Aorta (tissue), 5 donors: ENCODE data around the gene NES. TPM values are rescaled to one million over a fixed set of nuclear protein-coding genes. Genes with fewer than 3 reads are reported as not detected.
A peak's percentile ranks its signal among the peaks of the same experiment; 100 is the strongest.

Experiments used
- ATAC-seq: fragments of 200-7000 bp; cut with Tn5 transposase; one replicate; pipeline ENCODE4 v1.9.1; 2022; ENCODE audit warnings: moderate library complexity; ENCODE audit not compliant: low FRiP score
- DNase-seq, 2 donors: peaks; one replicate each; pipeline ENCODE4 v3.0.0-alpha.2; 2020
- H3K27ac ChIP-seq, 2 donors: one replicate each; pipeline ENCODE4 v1.5.1; 2013; ENCODE audit warnings: low read length in 2 of 2, mild to moderate bottlenecking in 2 of 2, moderate library complexity in 2 of 2, control low read depth in 1 of 2, inconsistent platforms in 1 of 2, low read depth in 1 of 2
- H3K27me3 ChIP-seq, 2 donors: one replicate each; pipeline ENCODE4 v1.6.1; 2013; ENCODE audit warnings: control low read depth in 1 of 2, low read length in 1 of 2, mild to moderate bottlenecking in 1 of 2, moderate library complexity in 1 of 2; ENCODE audit not compliant: insufficient read depth in 2 of 2, control insufficient read depth in 1 of 2
- H3K36me3 ChIP-seq, 2 donors: one replicate each; pipeline ENCODE4 v1.6.1; 2013; ENCODE audit warnings: control low read depth in 1 of 2, low read length in 1 of 2, mild to moderate bottlenecking in 1 of 2; ENCODE audit not compliant: insufficient read depth in 2 of 2, control insufficient read depth in 1 of 2
- H3K4me1 ChIP-seq, 2 donors: one replicate each; pipeline ENCODE4 v1.6.1; 2013; ENCODE audit warnings: low read length in 2 of 2, control low read depth in 1 of 2, mild to moderate bottlenecking in 1 of 2, moderate library complexity in 1 of 2; ENCODE audit not compliant: insufficient read depth in 2 of 2, control insufficient read depth in 1 of 2
- H3K4me3 ChIP-seq, 2 donors: one replicate each; pipeline ENCODE4 v1.5.1; 2013; ENCODE audit warnings: low read length in 2 of 2, control low read depth in 1 of 2, mild to moderate bottlenecking in 1 of 2
- H3K9me3 ChIP-seq: one replicate; pipeline ENCODE4 v1.6.1; 2013; ENCODE audit warnings: mild to moderate bottlenecking, low read length; ENCODE audit not compliant: control insufficient read depth
- WGBS, 2 donors: extraction: QIAGEN DNeasy Blood & Tissue Kit; methylation state at CpG; one replicate each; pipeline ENCODE4 v1.1.7; 2013; 5-methylcytosine and 5-hydroxymethylcytosine counted together
- intact Hi-C, 2 donors: fragments of 100-400 bp; cut with DNase I; formaldehyde crosslinking; loops; one replicate each; pipeline versions ENCODE4 v1.14.2 to v1.15.0; 2022
- polyA plus RNA-seq, 2 donors: library from polyadenylated mRNA; stranded (reverse); fragments of 200-250 nt; gene quantifications; one replicate each; pipeline ENCODE4 v1.2.3, GENCODE V29; 2013
- total RNA-seq, 2 donors: library from RNA; stranded (reverse); fragmentation: NEBNext Ultra II Directional; extraction: Animal tissue kit (Norgen Biotek cat#: 25700); gene quantifications; one replicate each; pipeline ENCODE4 v1.2.1, GENCODE V29; 2021
- donor health status: healthy with polysubstance abuse.
- donor health status: Bipolar disorder and iron deficiency.
- donor health status: DM: no; HTN: no; CAD: no.
- donor health status: DM: no; HTN: no; CAD: no.
- donor health status: DM: yes; HTN: yes; CAD: no.

Gene NES
- total and polyA plus RNA-seq, 4 donors: 5.5 to 57.2 (median 28.0) TPM

- H3K9me3 ChIP-seq: no peaks in the 10 kb centered on the region
- no peak overlapping the region for H3K4me3 ChIP-seq
- intact Hi-C loops: no loop called here
- H3K27ac ChIP-seq: peak overlapping the region in 1 of 2 donors; percentile 52
- H3K4me1 ChIP-seq: peaks cover 0 to 2% of the 10 kb centered on the region in 2 donors
- H3K27me3 ChIP-seq: no peaks in the 10 kb centered on the region
- no peak for DNase-seq
- ATAC-seq: no peak
- 47 to 50% methylated on average over 5 of the region's 5 CpGs for WGBS, 2 donors
- H3K36me3 ChIP-seq: no peaks in the 10 kb centered on the region
Measured at GRCh38 chr1:156662800-156663055, 14.5 kb downstream of the NES start.

GRCh38 chr1:156662005-156662799, 15.0 kb downstream of the NES start:
- ATAC-seq: no peak

GRCh38 chr1:156660752-156661112, 16.5 kb downstream of the NES start:
- Histone ChIP-seq H3K4me3 (no peak overlapping the region), H3K4me1 (peaks cover 0 to 2% of the 10 kb centered on the region in 2 donors), H3K36me3 (no peaks in the 10 kb centered on the region), H3K27me3 (no peaks in the 10 kb centered on the region), H3K9me3 (no peaks in the 10 kb centered on the region), H3K27ac (peak overlapping the region in 1 of 2 donors; percentile 65)
- ATAC-seq (no peak), DNase-seq (no peak)
- WGBS, 2 donors: 84 to 92% methylated on average over 2 of the region's 2 CpGs
- intact Hi-C loops: loop anchor here in 1 of 2 donors (1.0 kb wide), 1 partner anchor 18 kb away; no protein-coding TSS in a partner anchor

More at GRCh38 chr1:156662005-156662799, 15.0 kb downstream of the NES start:
- Histone ChIP-seq H3K27ac (peak overlapping the region; percentile 6 to 52), H3K4me1 (peaks cover 0 to 2% of the 10 kb centered on the region in 2 donors), H3K27me3 (no peaks in the 10 kb centered on the region), H3K36me3 (no peaks in the 10 kb centered on the region), H3K9me3 (no peaks in the 10 kb centered on the region), H3K4me3 (no peak overlapping the region)
- intact Hi-C loops: no loop called here
- no peak for DNase-seq
- 58 to 63% methylated on average over 12 of the region's 12 CpGs for WGBS, 2 donors

GRCh38 chr1:156659988-156660751, 17.0 kb downstream of the NES start:
- 5 to 8% methylated on average over 34 to 38 of the region's 38 CpGs for WGBS, 2 donors
- Histone ChIP-seq H3K4me3 (no peak overlapping the region), H3K9me3 (no peaks in the 10 kb centered on the region), H3K27me3 (no peaks in the 10 kb centered on the region), H3K36me3 (no peaks in the 10 kb centered on the region), H3K4me1 (peaks cover 0 to 1% of the 10 kb centered on the region in 2 donors), H3K27ac (peak overlapping the region in 1 of 2 donors; percentile 73)
- ATAC-seq: peak; percentile 95
- intact Hi-C loops: loop anchor here (1.0 to 5.0 kb wide), 5 partner anchors 17 to 78 kb away; partner anchors contain the start of gene NES (in 1 of the 2)
- peak; percentile 97 to 100 for DNase-seq

GRCh38 chr1:156659661-156659987, 17.6 kb downstream of the NES start:
- H3K9me3 ChIP-seq: no peaks in the 10 kb centered on the region
- peak overlapping the region in 1 of 2 donors; percentile 73 for H3K27ac ChIP-seq
- intact Hi-C loops: loop anchor here (1.0 to 5.0 kb wide), 4 partner anchors 18 to 77 kb away; partner anchors contain the start of gene NES (in 1 of the 2)
- ATAC-seq (no peak), DNase-seq (no peak)
- WGBS, 2 donors: 11 to 17% methylated on average over 6 of the region's 6 CpGs
- H3K4me1 ChIP-seq: no peaks in the 10 kb centered on the region
- H3K36me3 ChIP-seq: no peaks in the 10 kb centered on the region
- H3K4me3 ChIP-seq: no peak overlapping the region
- H3K27me3 ChIP-seq: no peaks in the 10 kb centered on the region

GRCh38 chr1:156658945-156659574, 18.1 kb downstream of the NES start:
- no peaks in the 10 kb centered on the region for H3K36me3 ChIP-seq
- no peaks in the 10 kb centered on the region for H3K27me3 ChIP-seq
- DNase-seq (no peak), ATAC-seq (no peak)
- no peak overlapping the region for H3K4me3 ChIP-seq
- no peaks in the 10 kb centered on the region for H3K4me1 ChIP-seq
- no peaks in the 10 kb centered on the region for H3K9me3 ChIP-seq
- intact Hi-C loops: loop anchor here (1.0 to 5.0 kb wide), 4 partner anchors 18 to 77 kb away; partner anchors contain the start of gene NES (in 1 of the 2)
- no peak overlapping the region for H3K27ac ChIP-seq
- WGBS, 2 donors: 70 to 76% methylated on average over 10 of the region's 10 CpGs

GRCh38 chr1:156658496-156658895, 18.7 kb downstream of the NES start:
- Histone ChIP-seq H3K4me1 (no peaks in the 10 kb centered on the region), H3K27me3 (no peaks in the 10 kb centered on the region), H3K27ac (no peak overlapping the region), H3K4me3 (no peak overlapping the region), H3K36me3 (no peaks in the 10 kb centered on the region), H3K9me3 (no peaks in the 10 kb centered on the region)
- no peak for ATAC-seq
- intact Hi-C loops: loop anchor here (5.0 kb wide), 2 partner anchors 36 to 76 kb away; no protein-coding TSS in a partner anchor
- no peak for DNase-seq
- 85 to 87% methylated on average over 14 of the region's 14 CpGs for WGBS, 2 donors

GRCh38 chr1:156657741-156658319, 19.4 kb downstream of the NES start:
- Histone ChIP-seq H3K4me3 (no peak overlapping the region), H3K27ac (no peak overlapping the region)

More at GRCh38 chr1:156657741-156658319, 19.4 kb downstream of the NES start:
- ATAC-seq: no peak
- Histone ChIP-seq H3K9me3 (no peaks in the 10 kb centered on the region), H3K36me3 (no peaks in the 10 kb centered on the region), H3K27me3 (no peaks in the 10 kb centered on the region), H3K4me1 (no peaks in the 10 kb centered on the region)
- 13% methylated on average over 15 of the region's 15 CpGs for WGBS, 2 donors
- DNase-seq: no peak
- intact Hi-C loops: loop anchor here (2.0 to 5.0 kb wide), 3 partner anchors 36 to 76 kb away; no protein-coding TSS in a partner anchor
